Activated T-helper 2 cell treated with anti-CD3 and anti-CD28 coated beads, Interferon-gamma antibody, Interleukin-2, Interleukin-4, amounts not matched to agents 10 μg/mL and 5 μg/mL and 100 μg/mL, durations not matched to agents 14 hours and 24 hours and 36 hours (primary cell): Measurements from ENCODE around the gene HEMK1. TPM values are rescaled to one million over a fixed set of nuclear protein-coding genes. Genes with fewer than 3 reads are reported as not detected.
A peak's percentile ranks its signal among the peaks of the same experiment; 100 is the strongest.

Experiments used
- DNase-seq: peaks from one replicate; pipeline ENCODE4 v3.0.0; 2021; ENCODE audit warnings: low spot score
- H3K27ac Mint-ChIP-seq: one replicate; pipeline ENCODE4 v1.8.0; 2021; ENCODE audit warnings: mixed read lengths
- H3K27me3 Mint-ChIP-seq: one replicate; pipeline ENCODE4 v1.8.0; 2021; ENCODE audit warnings: low read depth, mixed read lengths
- H3K36me3 Mint-ChIP-seq: one replicate; pipeline ENCODE4 v1.8.0; 2021; ENCODE audit warnings: low read depth, mixed read lengths
- H3K4me1 Mint-ChIP-seq: one replicate; pipeline ENCODE4 v1.8.0; 2021; ENCODE audit warnings: low read depth, mixed read lengths
- H3K4me3 Mint-ChIP-seq: one replicate; pipeline ENCODE4 v1.8.0; 2021; ENCODE audit warnings: low read depth, mild to moderate bottlenecking, moderate library complexity, mixed read lengths
- H3K9me3 Mint-ChIP-seq: one replicate; pipeline ENCODE4 v1.8.0; 2021; ENCODE audit warnings: mixed read lengths
- intact Hi-C: fragments of 100-400 bp; cut with micrococcal nuclease; formaldehyde crosslinking; loops from one replicate; pipeline ENCODE4 v1.15.1; 2023
- total RNA-seq: library from RNA; stranded (reverse); gene quantifications from 2 replicates; pipeline ENCODE4 v1.2.3, GENCODE V29; 2022

The HEMK1 gene
- total RNA-seq, 1 donor from 2014 or later: 61.7 TPM

- H3K27me3 Mint-ChIP-seq: no peaks in the 10 kb centered on the region
- intact Hi-C loops: loop anchor here (5.0 kb wide), 2 partner anchors 101 to 801 kb away; partner anchors contain the start of gene DOCK3
- peaks cover 66% of the 10 kb centered on the region for H3K4me1 Mint-ChIP-seq
- peak overlapping the region; percentile 95 for H3K4me3 Mint-ChIP-seq
- H3K9me3 Mint-ChIP-seq: no peaks in the 10 kb centered on the region
- peak overlapping the region; percentile 93 for H3K27ac Mint-ChIP-seq
- DNase-seq: no peak
- H3K36me3 Mint-ChIP-seq: peaks cover 56% of the 10 kb centered on the region
These were observed 2.2 kb downstream of the HEMK1 start for GRCh38 chr3:50571486-50571885.

- Mint-ChIP-seq H3K4me1 (peaks cover 63% of the 10 kb centered on the region), H3K27me3 (no peaks in the 10 kb centered on the region), H3K27ac (peak overlapping the region; percentile 93), H3K36me3 (peaks cover 60% of the 10 kb centered on the region), H3K4me3 (peak overlapping the region; percentile 95), H3K9me3 (no peaks in the 10 kb centered on the region)
- DNase-seq: peak; percentile 77
- intact Hi-C loops: loop anchor here (1.0 to 5.0 kb wide), 4 partner anchors 42 to 819 kb away; partner anchors contain the start of genes DOCK3 and RBM15B
These were observed 2.8 kb downstream of the HEMK1 start for GRCh38 chr3:50572158-50572557.

- H3K4me1 Mint-ChIP-seq: peaks cover 66% of the 10 kb centered on the region
- no peaks in the 10 kb centered on the region for H3K9me3 Mint-ChIP-seq
- intact Hi-C loops: loop anchor here (1.0 to 5.0 kb wide), 6 partner anchors 17 to 818 kb away; partner anchors contain the start of genes DOCK3 and RBM15B
- H3K27ac Mint-ChIP-seq: peak overlapping the region; percentile 93
- H3K27me3 Mint-ChIP-seq: no peaks in the 10 kb centered on the region
- DNase-seq: peak; percentile 46
- peaks cover 67% of the 10 kb centered on the region for H3K36me3 Mint-ChIP-seq
- peak overlapping the region; percentile 95 for H3K4me3 Mint-ChIP-seq
These were observed 3.6 kb downstream of the HEMK1 start for GRCh38 chr3:50572801-50573371.

DNA sequence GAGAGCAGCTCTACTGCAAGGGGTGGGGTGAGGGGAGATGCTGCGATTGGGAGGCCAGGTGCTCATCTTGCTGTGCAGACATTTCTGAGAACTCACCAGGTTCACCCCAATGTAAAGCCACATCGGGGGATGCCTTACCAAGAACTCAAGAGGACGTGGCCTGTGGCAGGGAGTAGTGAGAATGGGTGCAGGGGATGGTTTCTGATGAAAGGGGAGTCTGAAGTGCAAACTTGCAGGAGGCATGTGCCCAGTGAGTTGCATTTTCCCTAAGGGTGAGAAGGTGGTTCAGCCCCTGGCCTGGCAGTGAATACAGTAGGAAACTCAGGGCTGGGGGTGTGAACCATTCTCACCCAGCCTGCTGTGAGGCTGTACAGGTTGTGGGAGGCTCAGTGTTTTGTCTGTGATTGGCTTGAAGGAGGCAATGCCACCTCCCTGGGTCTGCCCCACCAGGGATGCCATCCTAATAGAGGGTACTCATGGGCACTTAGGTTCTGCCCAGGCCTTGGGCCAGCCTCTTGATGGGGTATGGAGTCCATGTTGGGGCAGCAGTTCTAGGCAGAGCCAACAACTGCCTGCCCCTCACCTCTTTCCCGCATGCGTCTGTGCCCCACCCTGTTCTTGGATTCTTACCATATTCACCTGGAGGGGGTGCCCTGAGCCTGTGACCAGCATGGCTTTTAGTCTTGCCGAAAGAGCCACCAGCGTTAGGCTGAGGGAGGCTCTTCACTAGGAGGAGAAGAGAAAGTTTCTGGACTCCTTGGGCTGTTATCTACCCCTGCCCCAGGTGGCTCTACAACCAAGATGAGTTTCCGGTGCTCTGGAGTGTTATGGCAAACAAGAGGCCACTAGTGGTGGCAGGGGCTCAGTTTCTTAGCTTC lies 4.5 kb downstream of the HEMK1 start:
- peak overlapping the region; percentile 95 for H3K4me3 Mint-ChIP-seq
- H3K36me3 Mint-ChIP-seq: peaks cover 74% of the 10 kb centered on the region
- peaks cover 68% of the 10 kb centered on the region for H3K4me1 Mint-ChIP-seq
- H3K9me3 Mint-ChIP-seq: no peaks in the 10 kb centered on the region
- peak; percentile 83 for DNase-seq
- peak overlapping the region; percentile 93 for H3K27ac Mint-ChIP-seq
- intact Hi-C loops: loop anchor here (1.0 to 5.0 kb wide), 5 partner anchors 16 to 817 kb away; partner anchors contain the start of genes DOCK3 and RBM15B
- H3K27me3 Mint-ChIP-seq: no peaks in the 10 kb centered on the region

- intact Hi-C loops: loop anchor here (5.0 kb wide), 2 partner anchors 98 to 798 kb away; partner anchors contain the start of gene DOCK3
- peak overlapping the region; percentile 93 for H3K27ac Mint-ChIP-seq
- no peaks in the 10 kb centered on the region for H3K27me3 Mint-ChIP-seq
- H3K36me3 Mint-ChIP-seq: peaks cover 78% of the 10 kb centered on the region
- no peak for DNase-seq
- peak overlapping the region; percentile 64 for H3K4me3 Mint-ChIP-seq
- H3K4me1 Mint-ChIP-seq: peaks cover 68% of the 10 kb centered on the region
- H3K9me3 Mint-ChIP-seq: no peaks in the 10 kb centered on the region
These were observed 5.1 kb downstream of the HEMK1 start for GRCh38 chr3:50574444-50574831.

GRCh38 chr3:50575372-50575771 lies 6.0 kb downstream of the HEMK1 start:
- Mint-ChIP-seq H3K4me3 (no peak overlapping the region), H3K36me3 (peaks cover 75% of the 10 kb centered on the region), H3K27me3 (no peaks in the 10 kb centered on the region), H3K4me1 (peaks cover 67% of the 10 kb centered on the region), H3K27ac (peak overlapping the region; percentile 93), H3K9me3 (no peaks in the 10 kb centered on the region)
- DNase-seq: no peak
- intact Hi-C loops: no loop called here

GRCh38 chr3:50577348-50577747 lies 8.0 kb downstream of the HEMK1 start:
- H3K4me3 Mint-ChIP-seq: no peak overlapping the region
- intact Hi-C loops: no loop called here
- H3K4me1 Mint-ChIP-seq: peaks cover 62% of the 10 kb centered on the region
- no peaks in the 10 kb centered on the region for H3K27me3 Mint-ChIP-seq
- H3K9me3 Mint-ChIP-seq: no peaks in the 10 kb centered on the region
- DNase-seq: no peak
- H3K36me3 Mint-ChIP-seq: peaks cover 73% of the 10 kb centered on the region
- H3K27ac Mint-ChIP-seq: peak overlapping the region; percentile 69

DNA sequence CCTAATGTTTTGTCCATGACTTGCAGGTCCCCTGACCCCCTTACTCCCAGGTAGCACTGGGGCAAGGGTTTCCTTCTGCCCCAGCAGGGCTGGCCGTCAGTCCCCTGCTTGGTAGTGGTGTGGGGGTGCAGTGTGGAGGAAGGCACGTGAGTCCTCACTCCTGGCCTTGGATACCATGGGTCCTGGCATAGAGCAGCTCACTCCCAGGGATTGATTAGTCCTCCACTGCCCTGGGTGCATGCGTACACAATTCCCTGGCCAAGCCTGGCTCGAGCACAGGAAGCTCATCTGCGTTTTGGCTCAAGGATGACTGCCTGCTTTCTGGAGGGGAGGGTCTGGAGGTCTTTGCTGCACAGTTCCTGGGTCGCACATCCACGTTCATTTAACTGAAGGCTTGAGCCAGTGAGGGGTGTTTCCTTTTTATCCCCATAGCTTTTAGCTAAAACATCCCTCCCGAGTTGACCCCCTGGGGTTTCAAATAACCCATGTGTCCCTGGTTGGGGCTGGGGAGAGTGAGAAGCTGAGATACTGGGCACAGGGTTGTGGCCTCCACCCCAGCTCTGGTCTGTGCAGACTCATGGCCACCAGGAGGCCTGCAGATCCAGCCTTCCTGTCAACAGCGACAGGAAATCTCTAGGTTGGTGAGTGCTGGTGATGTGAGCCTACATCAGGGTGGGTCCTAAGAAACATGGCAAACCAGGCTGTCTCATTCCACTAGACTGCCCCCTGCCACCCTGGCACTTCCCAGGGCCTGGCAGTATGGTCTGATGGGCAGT lies 11.5 kb downstream of the HEMK1 start:
- Mint-ChIP-seq H3K27me3 (no peaks in the 10 kb centered on the region), H3K36me3 (peaks cover 83% of the 10 kb centered on the region), H3K27ac (peak overlapping the region; percentile 62), H3K4me3 (no peak overlapping the region), H3K4me1 (peaks cover 54% of the 10 kb centered on the region), H3K9me3 (no peaks in the 10 kb centered on the region)
- no peak for DNase-seq
- intact Hi-C loops: no loop called here

- DNase-seq: no peak
- peaks cover 80% of the 10 kb centered on the region for H3K36me3 Mint-ChIP-seq
- H3K4me3 Mint-ChIP-seq: no peak overlapping the region
- H3K27ac Mint-ChIP-seq: peak overlapping the region; percentile 64
- peaks cover 55% of the 10 kb centered on the region for H3K4me1 Mint-ChIP-seq
- no peaks in the 10 kb centered on the region for H3K9me3 Mint-ChIP-seq
- intact Hi-C loops: no loop called here
- H3K27me3 Mint-ChIP-seq: no peaks in the 10 kb centered on the region
These were observed 12.1 kb downstream of the HEMK1 start for GRCh38 chr3:50581459-50581842.

- Mint-ChIP-seq H3K36me3 (peaks cover 76% of the 10 kb centered on the region), H3K27ac (peak overlapping the region; percentile 64), H3K9me3 (no peaks in the 10 kb centered on the region), H3K4me3 (no peak overlapping the region), H3K27me3 (no peaks in the 10 kb centered on the region), H3K4me1 (peaks cover 60% of the 10 kb centered on the region)
- no peak for DNase-seq
- intact Hi-C loops: no loop called here
These were observed 12.8 kb downstream of the HEMK1 start for GRCh38 chr3:50582083-50582482.

DNA sequence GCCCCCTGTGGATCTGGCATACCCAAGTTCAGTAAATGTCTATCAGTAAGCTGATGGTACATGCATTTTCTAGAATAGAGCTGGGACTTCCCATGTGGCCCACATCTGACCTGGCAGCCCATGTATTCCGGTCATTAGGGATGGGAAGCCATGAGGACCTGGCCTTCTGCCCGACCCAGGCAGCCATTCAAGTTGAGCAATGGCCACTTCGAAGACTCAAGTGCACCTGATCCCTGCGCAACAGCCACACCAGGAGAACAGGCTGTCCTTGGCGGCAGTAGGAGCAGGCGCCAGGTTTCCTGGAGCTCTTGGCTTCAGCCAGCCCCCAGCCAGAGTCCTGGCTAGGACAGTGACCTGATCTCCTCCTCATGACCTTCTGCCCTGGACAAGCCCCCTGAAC lies 14.6 kb downstream of the HEMK1 start:
- Mint-ChIP-seq H3K4me1 (peaks cover 69% of the 10 kb centered on the region), H3K9me3 (no peaks in the 10 kb centered on the region), H3K27ac (peak overlapping the region; percentile 98), H3K27me3 (no peaks in the 10 kb centered on the region), H3K36me3 (peaks cover 76% of the 10 kb centered on the region), H3K4me3 (no peak overlapping the region)
- no peak for DNase-seq
- intact Hi-C loops: no loop called here

DNA sequence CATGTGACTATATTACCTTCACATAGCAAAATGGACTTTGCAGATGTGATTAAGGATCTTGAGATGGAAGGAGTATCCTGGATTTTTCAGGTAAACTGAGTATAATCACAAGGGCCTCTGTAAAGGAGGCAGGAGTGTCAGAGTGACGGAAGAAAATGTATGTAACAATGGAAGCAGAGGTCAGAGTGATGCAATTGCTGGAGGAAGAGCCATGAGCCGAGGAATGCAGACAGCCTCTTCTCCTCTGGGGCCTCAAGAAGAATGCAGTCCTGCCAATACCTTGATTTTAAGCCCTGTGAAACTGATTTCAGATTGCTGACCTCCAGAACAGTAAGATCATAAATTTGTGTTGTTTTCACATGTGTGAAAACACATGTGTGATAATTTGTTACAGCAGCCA lies 15.1 kb downstream of the HEMK1 start:
- intact Hi-C loops: no loop called here
- Mint-ChIP-seq H3K27me3 (no peaks in the 10 kb centered on the region), H3K4me1 (peaks cover 72% of the 10 kb centered on the region), H3K9me3 (no peaks in the 10 kb centered on the region), H3K36me3 (peaks cover 71% of the 10 kb centered on the region), H3K27ac (peak overlapping the region; percentile 98), H3K4me3 (no peak overlapping the region)
- DNase-seq: no peak
